GM18951 (cell line): Measurements from ENCODE around the gene C10orf71.

Source experiments
- POLR2A ChIP-seq: IDR thresholded peaks from 4 replicates; pipeline ENCODE4 v1.6.1; 2011; ENCODE audit warnings: mild to moderate bottlenecking; ENCODE audit not compliant: insufficient read length, insufficient read depth; ENCODE audit errors: extremely low read depth
- in situ Hi-C: fragments of 300-500 bp; cut with MboI; formaldehyde crosslinking; loops from one replicate; pipeline ENCODE4 v1.12.0; 2022; ENCODE audit warnings: low sequenced_read_pairs, mixed read lengths, inconsistent platforms; ENCODE audit not compliant: unreplicated experiment

C10orf71 gene

GRCh38 chr10:49268185-49268584 is 30.8 kb upstream of the C10orf71 start:
- in situ Hi-C loops: no loop called here
- no peak for TF ChIP-seq POLR2A

DNA sequence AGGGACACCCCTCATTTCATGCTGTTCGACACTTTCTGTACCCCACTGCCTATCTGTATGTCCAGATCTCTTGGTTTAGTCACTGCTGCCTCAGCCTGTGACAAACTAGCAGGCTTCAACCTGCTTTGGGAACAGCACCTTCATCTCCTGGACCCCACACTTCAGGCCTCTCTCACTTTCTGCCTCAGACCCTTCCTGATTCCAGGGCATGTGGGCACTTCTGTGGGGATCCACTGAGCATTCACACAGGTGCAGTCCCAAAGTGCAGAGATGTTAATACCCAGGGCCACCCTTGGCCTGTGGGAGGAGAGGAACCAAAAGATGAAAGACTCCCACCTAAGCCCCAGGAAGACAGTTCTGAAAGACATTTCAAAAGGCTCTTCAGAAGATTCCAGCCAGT is 29.4 kb upstream of the C10orf71 start:
- no peak for TF ChIP-seq POLR2A

DNA sequence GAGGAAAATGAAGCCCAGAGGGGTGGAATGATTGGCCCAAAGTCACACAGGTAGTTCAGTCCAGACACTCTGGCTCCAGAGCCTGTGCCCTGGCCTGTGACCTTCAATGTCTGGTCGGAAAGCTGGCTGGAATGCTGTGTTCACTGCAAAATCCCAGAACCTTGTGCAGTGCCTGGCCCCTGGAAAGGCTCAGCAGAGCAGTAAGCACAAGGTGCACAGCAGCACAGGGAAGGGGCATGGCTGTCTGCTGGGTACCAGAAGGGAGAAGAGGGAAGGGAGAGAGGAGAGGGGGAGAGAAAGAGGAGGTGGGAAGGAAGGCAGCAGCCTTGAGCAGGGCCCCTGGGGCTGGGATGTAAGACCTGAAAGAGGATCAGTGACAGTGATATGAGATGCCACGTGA is 28.4 kb upstream of the C10orf71 start:
- TF ChIP-seq POLR2A: no peak
- in situ Hi-C loops: no loop called here

More for the DNA sequence above, 29.4 kb upstream of the C10orf71 start:
- in situ Hi-C loops: no loop called here

GRCh38 chr10:49271346-49271745 is 27.6 kb upstream of the C10orf71 start:
- in situ Hi-C loops: no loop called here
- no peak for TF ChIP-seq POLR2A

DNA sequence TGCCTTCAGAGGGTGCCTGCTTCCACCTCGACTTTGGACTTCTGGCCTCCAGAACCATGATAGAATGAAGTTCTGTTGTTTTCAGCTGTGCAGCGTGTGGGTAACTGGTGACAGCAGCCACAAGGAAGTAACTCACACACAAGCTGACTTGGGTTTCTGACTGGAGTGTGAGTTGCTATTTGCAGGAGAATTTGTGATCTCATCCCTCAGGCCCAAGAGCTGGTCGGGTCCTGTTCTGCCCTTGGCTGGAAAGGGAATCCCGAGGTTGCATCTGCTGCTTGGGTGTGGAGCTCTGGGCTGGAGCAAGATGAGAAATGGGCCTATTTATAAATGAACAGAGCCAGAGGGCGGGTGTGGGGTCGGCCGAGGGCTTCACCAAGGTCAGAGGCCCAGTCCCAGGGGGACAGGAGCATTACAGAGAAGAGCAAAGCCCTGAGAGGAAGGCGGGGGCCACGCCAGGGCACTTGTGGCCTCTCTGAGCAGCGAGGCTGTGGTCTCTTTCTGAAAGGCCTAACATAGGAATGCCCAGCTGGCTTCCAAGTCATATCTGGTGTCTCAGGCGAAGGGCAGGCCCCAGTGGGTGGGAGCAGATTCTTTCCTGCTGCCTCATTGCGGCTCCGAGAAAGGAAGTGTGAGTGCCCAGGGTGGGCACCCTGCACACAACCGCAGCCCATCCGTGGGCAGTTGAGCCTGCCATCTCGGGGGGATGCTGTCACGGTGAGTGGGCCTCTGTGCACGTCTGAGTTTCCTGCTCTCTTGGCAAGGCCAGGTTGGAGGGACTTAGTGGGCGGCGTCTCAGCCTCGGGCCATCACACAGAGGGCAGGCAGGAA is 26.5 kb upstream of the C10orf71 start:
- in situ Hi-C loops: no loop called here
- TF ChIP-seq POLR2A: no peak

DNA sequence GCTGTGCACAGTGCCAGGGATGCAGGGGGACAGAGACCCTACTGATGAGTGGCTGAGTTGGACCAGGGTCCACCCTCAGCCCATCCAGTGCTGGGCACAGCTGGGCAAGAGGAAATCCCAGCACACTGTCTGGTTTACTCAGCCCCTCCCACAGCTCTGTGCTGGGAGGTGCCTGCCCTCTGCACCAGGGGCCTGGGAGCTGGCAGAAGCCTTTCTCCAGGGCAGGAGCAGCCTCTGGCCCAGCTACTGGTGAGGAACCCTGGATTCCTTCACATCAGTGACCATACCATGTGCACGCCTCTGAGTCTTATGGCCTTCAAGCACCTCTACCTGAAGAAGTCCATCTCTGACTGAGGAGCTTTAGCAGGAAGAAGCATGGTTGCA is 25.9 kb upstream of the C10orf71 start:
- in situ Hi-C loops: no loop called here
- no peak for TF ChIP-seq POLR2A

DNA sequence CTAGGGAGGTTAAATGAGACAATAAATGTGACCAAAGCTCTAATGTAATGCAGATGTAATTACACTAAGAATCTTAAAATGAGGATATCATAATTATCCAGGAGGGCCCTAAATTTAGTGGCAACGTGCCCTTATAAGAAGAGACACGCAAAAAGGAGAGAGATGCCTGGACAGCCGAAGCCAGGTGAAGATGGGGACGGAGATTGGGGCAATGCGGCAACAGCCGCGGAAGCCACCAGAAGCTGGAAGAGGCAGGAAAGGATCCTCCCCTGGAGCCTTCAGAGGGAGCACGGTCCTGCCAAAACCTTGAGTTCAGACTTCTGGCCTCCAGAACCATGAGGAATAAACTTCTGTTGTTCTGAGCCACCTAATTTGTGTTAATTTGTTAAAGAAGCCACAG is 25.3 kb upstream of the C10orf71 start:
- in situ Hi-C loops: no loop called here
- no peak for TF ChIP-seq POLR2A

DNA sequence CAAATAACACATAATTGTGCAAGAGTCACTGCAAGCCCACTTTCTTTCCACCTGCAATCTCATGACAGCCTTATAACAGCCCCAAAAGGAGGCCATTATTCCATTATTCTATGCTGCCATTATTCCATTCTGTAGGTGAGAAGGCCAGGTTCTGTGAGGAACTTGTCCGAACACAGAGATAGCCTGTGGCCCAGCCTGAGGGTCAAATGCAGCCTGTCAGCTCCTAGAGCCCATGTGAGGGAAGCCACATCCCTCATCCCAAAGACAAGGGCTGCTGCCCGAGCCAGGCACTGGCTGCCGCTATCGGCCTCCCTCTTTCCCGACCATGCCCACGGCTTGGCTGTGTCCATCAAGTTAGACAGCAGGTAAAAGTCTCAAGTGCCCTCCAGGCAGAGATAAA is 24.1 kb upstream of the C10orf71 start:
- in situ Hi-C loops: no loop called here

GRCh38 chr10:49275896-49276295 is 23.1 kb upstream of the C10orf71 start:
- in situ Hi-C loops: no loop called here

More for the DNA sequence above, 24.1 kb upstream of the C10orf71 start:
- TF ChIP-seq POLR2A: no peak

DNA sequence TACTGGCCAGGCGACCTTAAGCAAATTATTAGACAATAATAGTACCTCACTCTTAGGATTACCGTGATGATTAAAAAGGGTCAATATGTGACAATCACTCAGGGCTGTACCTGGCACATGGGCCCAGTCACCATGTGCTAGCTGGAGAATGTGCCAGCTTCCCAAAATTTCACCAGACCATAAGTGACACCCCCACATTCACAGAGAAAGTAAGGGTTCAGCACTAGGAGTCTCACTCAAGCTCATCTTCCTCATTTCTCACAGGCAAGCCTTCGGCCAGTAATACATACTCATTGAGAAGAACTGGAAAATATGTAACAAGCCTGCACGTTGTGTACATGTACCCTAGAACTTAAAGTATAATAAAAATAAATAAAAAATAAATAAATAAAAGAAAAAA is 22.4 kb upstream of the C10orf71 start:
- in situ Hi-C loops: no loop called here
- TF ChIP-seq POLR2A: no peak

More at GRCh38 chr10:49275896-49276295, 23.1 kb upstream of the C10orf71 start:
- no peak for TF ChIP-seq POLR2A

DNA sequence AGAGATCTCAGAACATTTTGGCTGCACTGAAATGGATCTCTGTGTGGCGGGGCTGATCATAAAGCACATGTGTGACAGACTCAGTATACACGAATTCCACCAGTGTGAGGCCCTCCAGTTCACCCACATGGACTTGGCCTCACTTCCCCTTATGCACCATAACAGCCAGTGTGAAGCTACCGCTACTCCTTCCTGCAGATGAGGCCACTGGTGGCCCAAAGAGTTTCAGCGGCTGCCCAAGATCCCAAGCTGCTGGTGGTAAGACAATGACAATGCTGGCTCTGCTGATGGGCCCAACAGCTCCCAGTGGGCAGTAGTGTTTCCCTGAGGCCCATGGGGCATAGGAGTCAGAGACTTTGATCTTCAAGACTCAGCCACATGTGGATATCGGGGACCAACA is 21.0 kb upstream of the C10orf71 start:
- in situ Hi-C loops: no loop called here
- TF ChIP-seq POLR2A: no peak

DNA sequence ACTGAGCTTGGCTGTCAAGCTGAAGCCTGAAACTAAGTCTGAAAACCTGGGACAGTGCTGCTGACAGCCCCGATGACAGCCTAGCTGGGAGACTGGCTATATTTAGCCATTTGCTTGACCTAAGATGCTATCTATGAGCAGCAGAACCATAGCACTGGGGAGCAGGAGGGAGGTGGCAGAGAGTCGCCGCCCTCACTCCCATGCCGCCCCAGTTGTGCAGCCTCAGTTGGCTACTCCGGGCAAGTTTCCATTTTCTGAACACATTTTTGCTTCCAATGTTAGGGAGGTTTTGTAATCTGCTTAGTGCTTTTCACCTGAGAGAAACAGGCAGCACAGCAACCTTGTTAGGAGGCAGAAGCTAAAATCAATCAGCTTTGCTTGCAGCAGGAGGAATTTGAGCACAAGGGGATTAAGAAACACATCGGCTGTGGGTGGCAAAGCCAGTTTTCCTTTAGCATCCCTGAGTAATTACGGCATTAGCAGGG is 20.4 kb upstream of the C10orf71 start:
- in situ Hi-C loops: no loop called here
- TF ChIP-seq POLR2A: no peak

- TF ChIP-seq POLR2A: no peak
- in situ Hi-C loops: no loop called here
These were observed 19.7 kb upstream of the C10orf71 start for GRCh38 chr10:49279015-49279880.

- in situ Hi-C loops: no loop called here
- no peak for TF ChIP-seq POLR2A
These were observed 19.0 kb upstream of the C10orf71 start for GRCh38 chr10:49280001-49280408.

DNA sequence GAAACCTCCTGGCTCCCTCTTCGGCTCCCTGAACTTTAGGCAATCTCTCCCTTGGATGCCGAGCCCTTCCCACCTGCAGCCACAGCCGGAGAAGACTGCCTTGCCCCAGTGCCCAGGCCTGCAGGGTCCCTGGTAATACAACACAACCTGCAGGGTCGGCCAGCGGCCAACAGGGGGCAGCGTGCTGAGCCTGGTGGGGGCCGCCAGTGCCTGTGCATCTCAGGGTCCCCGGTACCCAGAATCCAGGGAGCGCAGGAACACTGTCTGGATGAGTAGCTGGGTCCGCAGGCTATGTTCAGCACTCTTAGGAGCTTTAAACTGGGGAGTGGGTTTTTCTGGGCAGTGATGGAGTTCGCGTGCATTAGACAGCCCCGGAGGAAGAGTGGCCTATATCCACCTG is 17.5 kb upstream of the C10orf71 start:
- in situ Hi-C loops: no loop called here
- no peak for TF ChIP-seq POLR2A
